H1 (cell line): ENCODE data around the gene DRD1. TPM values are rescaled to one million over a fixed set of nuclear protein-coding genes. Genes with fewer than 3 reads are reported as not detected.

Experiments
- CREB1 ChIP-seq: IDR thresholded peaks from 2 replicates; pipeline ENCODE4 v1.6.1; 2012; ENCODE audit warnings: inconsistent platforms
- CTCF ChIP-seq, 3 experiments: IDR thresholded peaks; 1 replicate in 2 of 3; 2 replicates in 1 of 3; pipeline versions ENCODE4 v1.5.1 to v1.6.1; 2011; ENCODE audit warnings: low read length in 3 of 3, mild to moderate bottlenecking in 3 of 3, inconsistent platforms in 2 of 3, low read depth in 1 of 3, moderate library complexity in 1 of 3; ENCODE audit not compliant: insufficient read depth in 1 of 3; ENCODE audit errors: control extremely low read depth in 1 of 3
- polyA plus RNA-seq, 7 experiments: library from polyadenylated mRNA; depleted of rRNA in 3 of 7; stranded (reverse) in 5 of 7; unstranded in 2 of 7; fragments of >200 nt in 5 of 7; fragments of 200-250 nt in 2 of 7; gene quantifications; 1 replicate in 5 of 7; 2 replicates in 1 of 7; 4 replicates in 1 of 7; pipeline versions ENCODE4 v1.2.1 to v1.2.3, GENCODE V29; 2011 to 2013; ENCODE audit warnings: missing spikeins in 2 of 7, mixed read lengths in 2 of 7
- total RNA-seq: library from RNA; stranded (reverse); fragmentation: NEBNext Ultra II Directional; extraction: Animal tissue kit (Norgen Biotek cat#: 25700); gene quantifications from 2 replicates; pipeline ENCODE4 v1.2.1, GENCODE V29; 2021

The DRD1 gene
- total and polyA plus RNA-seq, 2 of the 8 experiments (the other 6 are each of a cell fraction or from before 2014, with no cell fraction given) = 0.03 to 0.19 TPM

- peak; percentile 63 to 87 (median 70) for TF ChIP-seq CTCF (IDR thresholded peaks at IDR 0.05; ENCODE audit: control extremely low read depth in 1 of 3, insufficient read depth in 1 of 3, low read depth in 1 of 3, low read length in 3 of 3)
- 0 out of 2 replicates have a peak, but pooled peaks have one; percentile 15 for TF ChIP-seq CREB1
These were observed 20.3 kb upstream of the DRD1 start (continued) for GRCh38 chr5:175464074-175464941.
